CD4-positive, alpha-beta T cell treated with Interleukin-15 for 4 hours (primary cell): ENCODE data around the gene SVOPL.
"Not testable (repeated sequence)": the region's sequence is repeated elsewhere in the genome, so short reads cannot be mapped to it uniquely, and the experiment has no call there.

Source experiments
- DNase-seq: peaks from one replicate; pipeline ENCODE4 v3.0.0-alpha.2; 2020; ENCODE audit warnings: low spot score

SVOPL gene, protein sequence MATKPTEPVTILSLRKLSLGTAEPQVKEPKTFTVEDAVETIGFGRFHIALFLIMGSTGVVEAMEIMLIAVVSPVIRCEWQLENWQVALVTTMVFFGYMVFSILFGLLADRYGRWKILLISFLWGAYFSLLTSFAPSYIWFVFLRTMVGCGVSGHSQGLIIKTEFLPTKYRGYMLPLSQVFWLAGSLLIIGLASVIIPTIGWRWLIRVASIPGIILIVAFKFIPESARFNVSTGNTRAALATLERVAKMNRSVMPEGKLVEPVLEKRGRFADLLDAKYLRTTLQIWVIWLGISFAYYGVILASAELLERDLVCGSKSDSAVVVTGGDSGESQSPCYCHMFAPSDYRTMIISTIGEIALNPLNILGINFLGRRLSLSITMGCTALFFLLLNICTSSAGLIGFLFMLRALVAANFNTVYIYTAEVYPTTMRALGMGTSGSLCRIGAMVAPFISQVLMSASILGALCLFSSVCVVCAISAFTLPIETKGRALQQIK

DNA sequence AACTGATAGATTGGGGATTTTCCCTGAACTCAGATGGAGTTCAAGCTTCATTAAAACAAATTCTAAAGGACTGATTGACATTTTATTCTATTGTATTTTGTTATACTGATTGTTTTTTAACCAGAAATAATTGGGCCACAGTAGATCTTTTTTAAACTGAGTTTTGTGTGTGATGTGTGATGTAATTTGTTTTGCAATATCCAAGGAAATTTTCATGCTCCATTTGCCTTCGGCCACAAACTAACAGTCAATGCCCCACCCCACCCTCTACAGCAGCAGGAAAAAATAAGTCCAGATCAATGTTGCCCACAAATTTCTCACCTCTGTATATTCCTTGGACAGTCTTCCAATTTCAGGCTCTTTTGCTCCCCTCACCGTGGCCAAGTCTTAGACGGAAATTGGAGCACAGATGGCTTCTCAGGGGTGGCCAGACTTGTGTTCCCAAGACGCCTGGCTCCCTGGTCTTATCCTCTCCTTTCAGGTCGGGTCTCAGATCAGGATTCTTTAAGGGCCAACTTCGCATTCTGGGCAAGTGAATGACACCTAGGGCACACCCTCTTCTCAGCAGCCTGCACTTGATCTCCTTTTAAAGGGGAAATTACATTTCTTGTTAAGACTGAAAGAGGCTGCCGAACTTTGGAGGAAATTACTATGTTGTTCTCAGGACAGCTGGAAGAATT is at the start of gene SVOPL:
Gene SVOPL (minus strand): TSS at position 506 of the 680 bp plus-strand sequence. CDS start 22,317 bp downstream, outside the sequence.
- DNase-seq: no peak

DNA sequence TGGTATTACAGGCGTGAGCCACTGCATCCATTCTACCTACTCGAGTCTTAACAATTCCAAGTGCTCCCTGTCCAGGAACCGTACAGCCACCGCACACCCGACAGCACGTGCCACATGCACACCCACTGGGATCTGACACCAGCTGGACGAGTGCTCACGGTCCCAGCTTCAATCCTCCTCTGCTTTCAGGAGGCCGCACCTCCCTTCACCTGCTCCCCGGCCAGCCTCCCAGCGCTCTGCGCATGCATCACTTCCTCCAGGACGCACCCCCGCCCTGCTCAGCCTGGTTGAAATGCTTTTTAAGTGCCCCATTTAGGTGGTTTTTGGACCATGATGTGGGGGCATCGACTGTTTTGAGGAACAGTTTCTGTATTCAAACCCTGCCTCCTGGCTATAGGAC is 49.3 kb upstream of the SVOPL start:
- no peak for DNase-seq

DNA sequence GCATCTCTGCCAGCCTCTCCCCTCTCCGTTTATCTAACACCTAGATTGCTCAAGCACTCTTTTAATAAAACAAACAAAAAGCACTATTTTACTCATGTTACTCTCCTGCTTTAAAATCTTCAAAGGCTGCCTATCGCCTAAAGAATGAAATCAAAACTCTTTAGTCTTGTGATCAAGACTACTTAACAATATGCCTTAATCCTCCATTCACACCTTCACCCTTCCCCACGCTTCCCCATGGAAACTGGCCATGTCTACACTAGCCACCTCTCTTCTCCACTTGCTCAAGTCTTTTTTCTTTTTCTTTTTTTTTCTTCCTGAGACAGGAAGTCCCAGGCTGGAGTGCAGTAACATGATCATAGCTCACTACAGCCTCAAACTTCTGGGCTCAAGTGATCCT is 48.8 kb upstream of the SVOPL start:
- no peak for DNase-seq

DNA sequence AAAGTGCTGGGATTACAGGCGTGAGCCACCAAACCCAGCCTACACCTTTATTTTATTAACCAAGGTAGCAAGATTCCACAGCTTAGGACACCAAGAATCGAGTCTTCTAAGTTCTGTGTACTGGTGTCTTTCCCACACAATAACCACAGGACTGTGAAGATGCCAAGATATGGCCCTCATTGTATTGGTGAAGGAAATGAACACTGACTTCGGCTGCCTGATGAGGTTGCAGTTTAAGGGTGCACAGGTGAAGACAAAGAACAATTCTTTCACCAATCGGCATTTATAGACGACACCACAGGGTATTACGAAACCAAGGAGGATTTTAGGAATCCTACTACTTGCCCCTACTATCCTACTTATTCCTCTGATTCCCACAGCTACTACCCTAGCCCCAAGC is 47.5 kb upstream of the SVOPL start:
- no peak for DNase-seq

DNA sequence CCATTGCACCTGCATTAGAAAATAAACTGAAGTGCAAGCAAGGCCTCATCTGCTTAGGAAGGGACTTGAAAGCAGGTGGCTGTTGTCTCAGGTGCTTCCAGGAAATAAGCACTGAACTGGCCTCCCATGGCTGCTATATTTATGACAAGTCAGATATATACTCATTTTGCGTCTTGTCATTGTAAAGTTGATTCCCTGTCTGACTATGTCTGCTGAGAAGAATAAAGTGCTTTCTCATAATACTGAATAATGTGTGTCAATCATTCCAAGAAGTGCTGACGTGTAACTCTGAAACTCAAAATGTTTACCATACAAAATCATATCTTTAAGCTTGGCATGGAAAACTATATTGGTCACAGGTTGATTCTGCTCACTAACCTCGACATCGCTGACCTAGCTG is 44.9 kb upstream of the SVOPL start:
- DNase-seq: peak; percentile 26

DNA sequence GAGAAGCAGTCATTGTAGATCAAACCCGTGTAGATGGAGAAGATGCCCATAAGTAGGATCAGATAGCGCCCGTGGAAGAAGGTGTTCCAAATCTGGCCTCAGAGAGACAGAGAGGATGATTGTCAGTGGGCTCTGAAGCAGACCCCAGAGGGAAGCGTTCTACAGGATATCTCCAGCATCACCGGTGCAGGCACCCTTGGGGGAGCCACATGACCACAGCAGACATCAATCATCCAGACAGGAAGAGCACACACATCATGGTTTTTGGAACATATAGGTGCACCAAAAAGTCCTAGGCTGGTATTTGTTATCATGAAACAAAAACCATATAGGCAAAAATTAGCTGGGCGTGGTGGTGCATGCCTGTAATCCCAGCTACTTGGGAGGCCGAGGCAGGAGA is 44.0 kb upstream of the SVOPL start:
- no peak for DNase-seq

DNA sequence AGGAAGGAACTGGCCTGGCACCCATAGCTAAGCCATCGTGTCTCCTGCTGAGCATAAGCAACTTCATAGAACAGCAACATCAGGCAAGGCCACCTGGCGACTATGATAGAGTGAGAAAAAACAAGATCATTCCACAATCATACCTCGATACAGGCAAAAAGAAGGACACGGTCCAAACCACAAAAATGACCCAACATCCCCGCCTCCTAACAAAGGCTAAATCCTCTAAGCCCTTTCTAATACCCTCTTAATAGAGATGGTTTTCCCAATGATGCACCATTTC is 40.2 kb upstream of the SVOPL start:
- DNase-seq: no peak

DNA sequence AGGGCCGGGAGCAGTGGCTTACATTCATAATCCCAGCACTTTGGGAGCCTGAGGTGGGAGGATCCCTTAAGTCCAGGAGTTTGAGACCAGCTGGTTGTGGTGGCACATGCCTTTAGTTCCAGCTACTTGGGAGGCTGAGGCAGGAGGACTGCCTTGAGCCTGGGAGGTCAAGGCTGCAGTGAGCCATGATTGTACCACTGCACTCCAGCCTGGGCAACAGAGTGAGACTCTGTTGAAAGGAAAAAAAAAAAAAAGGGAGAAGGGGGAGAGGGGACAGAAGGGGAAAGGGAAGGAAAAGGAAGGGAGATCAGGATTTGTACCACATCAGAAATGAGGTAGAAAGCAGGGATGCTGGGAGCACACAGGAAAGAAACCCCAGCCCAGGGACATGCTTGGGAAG is 38.7 kb upstream of the SVOPL start:
- no peak for DNase-seq

DNA sequence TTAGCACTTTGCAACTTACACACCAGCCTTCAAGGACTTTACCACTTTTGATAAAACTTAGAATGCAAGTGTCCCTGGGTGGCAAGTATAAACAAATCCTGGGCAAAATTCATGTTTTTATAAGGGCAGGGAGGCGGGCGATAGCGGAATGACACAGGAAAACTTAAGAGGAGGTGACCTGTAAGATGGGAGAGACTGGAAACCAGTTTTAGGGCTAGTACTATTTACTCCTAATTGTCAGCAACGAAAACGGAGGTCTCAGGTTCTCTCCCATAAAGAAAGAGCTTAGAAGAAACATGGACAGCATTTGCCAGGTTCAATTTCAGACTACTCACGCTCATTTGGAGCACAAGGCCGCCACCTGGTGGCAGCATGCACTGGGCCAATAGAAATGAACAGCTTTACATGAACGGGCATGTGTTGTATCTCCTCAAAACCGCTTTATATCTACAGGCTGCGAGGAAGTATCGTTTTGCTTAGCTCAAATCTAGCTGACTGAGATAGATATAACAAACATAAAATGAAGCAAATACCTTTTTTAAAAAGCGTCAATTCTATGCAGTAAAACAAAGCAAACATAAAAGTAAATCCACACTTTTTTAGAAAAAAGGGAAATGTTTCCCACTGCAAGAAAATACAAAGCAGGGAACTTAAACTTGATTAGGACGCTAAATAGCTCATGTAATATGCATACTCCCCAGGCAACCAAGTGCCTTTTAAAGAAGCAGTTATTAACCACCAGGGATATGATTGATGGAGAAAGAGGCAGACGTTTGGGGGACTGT is 37.6 kb upstream of the SVOPL start:
- peak; percentile 84 for DNase-seq

DNA sequence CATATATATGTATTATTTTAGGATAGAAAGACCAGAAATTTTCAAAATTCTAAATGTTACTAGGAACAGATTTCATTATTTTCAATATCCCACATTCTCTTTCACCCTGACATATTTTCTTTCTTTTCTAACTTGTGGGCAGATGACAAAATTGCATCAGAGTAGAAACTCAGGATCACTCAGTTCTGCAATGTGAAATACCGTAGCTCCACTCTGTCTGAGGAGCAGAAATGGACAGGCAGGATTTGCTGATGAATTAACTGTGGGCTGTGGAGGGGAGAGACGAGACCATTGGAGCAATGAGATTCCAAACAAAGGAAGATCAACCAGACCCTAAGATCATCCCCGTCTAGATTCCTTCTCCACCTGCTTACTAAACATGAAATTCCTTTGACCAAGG is 37.0 kb upstream of the SVOPL start:
- no peak for DNase-seq

DNA sequence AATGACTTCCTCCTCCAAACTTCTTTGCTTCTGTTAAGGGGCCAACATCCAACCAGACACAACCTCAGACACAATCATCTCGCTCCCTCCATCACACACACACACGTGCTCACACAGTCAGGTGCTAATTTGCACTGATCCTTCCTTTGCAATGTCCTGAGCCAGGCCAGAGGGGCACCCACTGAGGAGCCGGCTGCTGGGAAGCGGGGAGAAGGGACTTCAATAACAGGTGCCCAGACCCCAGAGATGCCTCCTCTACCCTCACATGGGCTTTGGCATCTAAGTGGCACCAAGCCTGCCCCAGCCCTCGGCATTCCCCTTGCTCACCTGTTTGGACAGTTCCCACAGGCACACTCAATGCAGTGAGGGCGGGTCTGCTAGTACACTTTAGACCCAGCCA is 34.2 kb upstream of the SVOPL start:
- no peak for DNase-seq

DNA sequence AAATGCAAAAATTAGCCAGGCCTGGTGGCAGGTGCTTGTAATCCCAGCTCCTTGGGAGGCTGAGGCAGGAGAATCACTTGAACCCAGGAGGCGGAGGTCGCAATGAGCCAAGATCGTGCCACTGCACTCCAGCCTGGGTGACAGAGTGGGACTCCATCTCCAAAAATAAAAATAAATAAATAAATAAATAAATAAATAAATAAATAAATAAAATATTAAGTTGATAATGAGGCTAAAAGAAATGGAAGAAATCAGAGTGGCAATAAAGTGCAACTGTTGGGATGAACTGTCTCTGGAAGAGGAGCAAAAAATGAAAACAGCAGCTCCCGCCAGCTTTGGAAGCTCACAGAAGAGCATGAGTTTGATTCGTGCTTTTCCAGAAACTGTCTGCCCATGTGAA is 30.6 kb upstream of the SVOPL start:
- not testable (repeated sequence) for DNase-seq

DNA sequence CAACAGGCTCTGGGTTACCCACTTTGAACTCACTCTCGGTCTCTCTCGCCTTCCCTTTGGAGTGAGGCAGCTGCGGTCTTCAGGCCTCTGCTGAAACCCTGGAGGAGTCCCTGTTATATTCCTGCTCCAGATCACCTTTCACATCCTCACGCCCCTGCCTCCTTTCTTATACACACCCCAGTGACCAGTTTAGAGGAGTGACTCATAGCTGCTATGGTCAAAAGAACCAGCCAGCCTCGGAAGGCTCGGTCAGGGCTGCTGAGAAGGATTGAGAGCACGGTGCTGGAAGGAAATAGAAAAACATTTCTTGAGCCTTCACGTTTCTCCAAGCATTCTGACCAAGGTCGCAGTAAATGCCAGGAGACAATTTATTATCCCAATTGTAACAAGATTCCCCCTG is 28.3 kb upstream of the SVOPL start:
- no peak for DNase-seq

DNA sequence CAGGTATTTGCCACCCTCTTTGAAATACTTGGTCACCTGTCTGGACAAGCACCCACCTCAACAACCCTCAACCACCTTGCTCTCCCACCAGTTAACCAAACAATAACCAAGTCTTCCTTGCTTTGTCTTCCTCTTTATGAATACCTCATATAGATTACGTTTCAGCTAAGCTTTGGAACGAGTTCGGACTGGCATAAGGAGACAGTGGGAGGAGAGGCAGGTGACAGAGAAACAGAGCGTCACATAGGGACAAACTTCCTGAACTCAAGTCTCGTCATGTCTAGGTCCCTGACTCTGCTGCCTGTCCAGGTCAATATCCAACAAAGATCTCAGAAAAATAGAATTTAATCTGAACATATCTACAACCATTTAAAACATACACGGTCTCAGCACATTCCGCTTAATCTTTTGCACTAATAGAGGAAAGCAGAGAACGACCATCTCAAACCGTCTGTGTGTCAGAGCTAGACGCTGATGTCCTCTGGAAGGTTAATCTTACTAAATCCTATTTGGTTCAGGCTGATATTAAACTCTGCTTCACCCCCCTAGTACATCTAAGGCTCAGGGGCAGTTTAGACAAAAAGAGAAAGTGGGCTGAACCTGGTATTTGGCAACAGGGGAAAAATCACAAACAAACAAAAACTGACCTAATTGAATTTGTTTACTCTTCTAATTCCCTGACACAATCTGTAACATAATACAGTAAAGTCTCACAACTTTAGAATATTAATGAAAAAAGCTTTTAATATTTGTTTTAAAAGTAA is 26.4 kb upstream of the SVOPL start:
- no peak for DNase-seq

DNA sequence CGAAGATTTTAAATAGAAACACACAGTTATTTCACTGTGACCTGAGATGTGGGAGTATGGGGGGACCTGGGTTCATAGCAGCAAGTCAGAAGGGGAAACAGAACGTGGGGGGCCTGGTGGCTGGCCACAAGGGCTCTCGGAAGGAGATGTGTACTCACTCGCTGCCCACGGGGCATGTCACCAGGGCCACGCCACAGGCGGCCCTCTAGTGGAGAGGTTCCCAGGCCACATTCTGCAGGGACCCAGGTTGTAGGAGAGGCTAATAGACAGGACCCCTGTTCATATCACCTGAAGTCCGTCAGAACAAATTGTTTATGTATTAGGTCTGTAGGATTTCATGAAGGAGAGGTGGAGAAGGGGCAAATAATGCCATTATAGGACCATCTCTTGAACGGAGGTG is 25.1 kb upstream of the SVOPL start:
- DNase-seq: no peak

DNA sequence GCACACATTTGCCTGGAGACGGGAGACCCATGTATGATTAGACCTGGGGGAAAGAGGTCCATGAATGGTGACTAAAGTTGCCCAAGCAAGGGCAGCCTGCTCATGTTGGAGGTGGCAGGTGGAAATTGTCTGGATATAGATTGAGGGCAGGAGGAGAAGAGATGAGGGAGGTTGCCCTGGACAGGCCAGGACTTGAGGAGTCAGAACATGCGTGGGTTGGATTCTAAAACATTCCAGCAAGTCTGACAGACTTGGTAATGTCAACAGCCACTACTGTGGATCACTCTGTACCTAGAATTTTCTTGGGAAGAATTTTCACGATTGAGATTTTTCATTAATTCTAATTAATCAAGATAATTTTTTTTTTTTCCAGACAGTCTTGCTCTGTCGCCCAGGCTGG is 19.1 kb upstream of the SVOPL start:
- DNase-seq: no peak

DNA sequence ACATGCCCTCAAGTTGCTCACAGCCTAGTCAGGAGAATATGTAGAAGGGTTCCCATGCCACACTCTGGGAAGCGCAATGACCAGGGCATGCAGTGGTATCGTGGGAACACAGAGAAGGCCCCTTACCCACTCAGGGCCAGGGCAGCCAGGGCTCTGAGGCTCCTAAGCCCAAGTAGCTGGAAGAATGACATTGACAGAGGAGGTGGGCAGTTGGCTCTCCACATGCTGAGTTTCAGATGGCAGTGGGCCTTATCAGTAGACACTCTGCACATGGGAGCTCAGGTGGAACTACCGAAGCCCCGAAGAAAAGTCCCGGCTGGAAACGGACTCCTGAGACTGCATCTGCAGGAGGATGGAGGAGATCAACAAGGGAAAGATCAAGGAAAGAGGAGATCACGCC is 15.7 kb upstream of the SVOPL start:
- DNase-seq: no peak

DNA sequence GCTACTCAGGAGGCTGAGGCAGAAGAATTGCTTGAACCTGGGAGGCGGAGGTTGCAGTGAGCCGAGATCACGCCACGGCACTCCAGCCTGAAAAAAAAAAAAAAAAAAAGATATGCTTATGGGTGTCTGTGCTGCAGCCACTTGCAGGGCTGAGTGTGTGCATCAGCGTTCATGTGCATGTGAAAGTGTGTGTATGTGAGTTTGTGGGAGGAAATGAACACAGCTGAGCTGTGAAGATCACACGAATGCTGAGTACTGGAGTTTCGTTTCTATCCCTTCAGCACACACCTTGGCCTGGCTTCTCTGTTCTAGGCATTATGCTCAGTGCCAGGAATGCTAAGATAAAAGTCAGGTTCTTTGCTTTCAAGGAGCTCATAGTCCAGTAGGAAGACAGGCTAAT is 12.0 kb upstream of the SVOPL start:
- DNase-seq: no peak

DNA sequence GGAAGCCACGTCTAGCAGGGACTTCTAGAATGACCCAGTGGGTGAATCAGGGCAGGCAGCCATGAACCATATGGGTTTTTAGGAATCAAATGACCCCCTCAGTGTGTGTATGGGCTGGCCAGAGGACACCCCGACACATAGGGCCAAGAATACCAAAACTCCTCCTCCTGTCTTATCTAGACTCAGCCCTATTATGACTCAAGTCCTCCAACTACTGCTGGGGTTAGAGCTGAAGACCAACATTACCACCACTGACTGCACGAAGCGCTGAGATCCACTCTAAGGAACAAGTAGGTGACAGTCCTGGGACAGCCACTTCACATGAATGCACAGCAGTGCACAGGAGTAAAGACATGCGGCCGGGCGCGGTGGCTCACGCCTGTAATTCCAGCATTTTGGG is 11.5 kb upstream of the SVOPL start:
- DNase-seq: no peak

DNA sequence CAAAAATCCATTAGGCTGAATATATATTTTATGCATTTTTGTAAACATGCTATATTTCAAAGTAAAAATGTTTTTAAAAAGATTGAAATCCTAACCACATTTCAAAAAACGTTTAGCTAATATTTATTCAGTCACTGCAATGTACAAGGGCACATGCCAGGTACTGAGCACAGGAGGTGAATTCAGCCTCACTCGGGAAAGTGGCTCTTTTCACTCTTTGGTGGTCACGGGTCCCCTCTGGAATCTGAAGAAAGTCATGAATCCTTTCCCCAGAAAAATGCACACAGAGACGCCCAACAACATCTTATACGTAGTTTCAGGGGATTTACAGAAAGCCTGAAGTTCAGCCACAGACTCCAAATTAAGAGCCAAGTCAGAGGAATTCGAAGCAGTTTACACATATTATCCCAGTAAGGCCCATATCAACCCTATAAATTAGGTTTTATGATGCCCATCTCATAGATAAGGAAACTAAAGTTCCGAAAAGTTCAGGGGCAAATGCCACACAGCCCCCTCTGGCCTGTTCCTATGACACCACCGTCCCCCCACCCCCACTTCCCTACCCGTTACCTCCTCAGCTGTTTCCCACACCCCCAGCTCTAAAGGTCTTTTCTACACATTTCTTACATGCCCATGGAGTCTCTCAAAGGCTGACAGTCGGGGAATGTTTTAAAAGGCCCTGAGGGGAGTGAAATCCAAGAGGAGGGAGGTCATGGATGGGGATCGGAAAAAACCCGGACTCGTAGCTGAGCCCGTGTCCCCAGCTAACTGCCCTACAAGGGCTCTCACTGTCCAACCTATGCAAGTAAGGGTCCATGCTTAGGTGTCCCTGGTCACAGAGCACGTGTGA is 9.6 kb upstream of the SVOPL start:
- DNase-seq: no peak

DNA sequence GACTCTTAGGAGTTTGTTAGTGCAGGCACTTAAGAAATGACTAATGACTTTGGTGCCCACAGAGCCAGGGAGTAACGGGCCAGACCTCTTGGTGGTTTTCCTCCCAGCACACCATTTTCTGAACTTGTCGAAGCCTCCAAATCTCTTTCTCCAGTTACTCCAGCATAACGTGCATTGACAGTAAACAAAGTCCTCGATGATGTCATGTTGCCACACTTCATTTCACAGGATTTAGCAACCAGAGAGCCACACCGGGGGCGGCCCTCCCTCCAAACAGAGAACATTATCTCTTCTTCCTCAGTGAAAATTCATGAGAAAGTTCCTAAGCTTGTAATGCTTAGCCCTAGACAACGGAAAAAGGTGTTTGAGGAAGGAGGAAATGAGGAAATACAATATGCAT is 4.0 kb upstream of the SVOPL start:
- DNase-seq: no peak
